Activated T-cell treated with anti-CD3 and anti-CD28 coated beads, Interleukin-2, amount 50 U/mL, for 48 hours (primary cell): Measurements from ENCODE around the gene JADE1.

ENCODE experiments used
- DNase-seq, 2 experiments: peaks; one replicate each; pipeline ENCODE4 v3.0.0-alpha.2; 2020

The JADE1 gene

GRCh38 chr4:128810871-128811570 is 1.5 kb downstream of the JADE1 start:
- DNase-seq = peak; percentile 85 to 87

- DNase-seq = peak; percentile 87 to 90
Measured at GRCh38 chr4:128811571-128812441, 2.3 kb downstream of the JADE1 start.

- peak in 1 of 2 experiments; percentile 68 for DNase-seq
Measured at GRCh38 chr4:128812442-128813235, 3.1 kb downstream of the JADE1 start.

GRCh38 chr4:128813965-128814364 is 4.5 kb downstream of the JADE1 start:
- DNase-seq = no peak

- DNase-seq = no peak
Measured at GRCh38 chr4:128818442-128818841, 8.9 kb downstream of the JADE1 start.

- no peak for DNase-seq
Measured at GRCh38 chr4:128819082-128819742, 9.7 kb downstream of the JADE1 start.

- DNase-seq = no peak
Measured at GRCh38 chr4:128820671-128821070, 11.2 kb downstream of the JADE1 start.

- DNase-seq = no peak
Measured at GRCh38 chr4:128821151-128821550, 11.7 kb downstream of the JADE1 start.

GRCh38 chr4:128823025-128823661 is 13.6 kb downstream of the JADE1 start:
- DNase-seq = no peak

GRCh38 chr4:128825226-128825625 is 15.7 kb downstream of the JADE1 start:
- no peak for DNase-seq

- no peak for DNase-seq
Measured at GRCh38 chr4:128827296-128827695, 17.8 kb downstream of the JADE1 start.

GRCh38 chr4:128830906-128831503 is 21.5 kb downstream of the JADE1 start:
- DNase-seq = no peak

GRCh38 chr4:128831531-128832242 is 22.2 kb downstream of the JADE1 start:
- DNase-seq = no peak

- DNase-seq = no peak
Measured at GRCh38 chr4:128832243-128832625, 22.7 kb downstream of the JADE1 start.

- DNase-seq = no peak
Measured at GRCh38 chr4:128835498-128836222, 26.2 kb downstream of the JADE1 start.

- DNase-seq = no peak
Measured at GRCh38 chr4:128837198-128837597, 27.7 kb downstream of the JADE1 start.

- DNase-seq = no peak
Measured at GRCh38 chr4:128837679-128838078, 28.2 kb downstream of the JADE1 start.

GRCh38 chr4:128840711-128841318 is 31.3 kb downstream of the JADE1 start:
- DNase-seq = no peak

GRCh38 chr4:128841402-128841801 is 31.9 kb downstream of the JADE1 start:
- DNase-seq = no peak

GRCh38 chr4:128844931-128845330 is 35.4 kb downstream of the JADE1 start:
- DNase-seq = no peak
